Activated naive CD4-positive, alpha-beta T cell treated with anti-CD3 and anti-CD28 coated beads, Interleukin-2, amount 10 ng/mL, durations not matched to agents 5 hours and 36 hours (primary cell): ENCODE data around the gene AMACR. TPM values are rescaled to one million over a fixed set of nuclear protein-coding genes. Genes with fewer than 3 reads are reported as not detected.

Experiments
- total RNA-seq, 2 experiments: library from RNA; stranded (reverse); gene quantifications; one replicate each; pipeline ENCODE4 v1.2.3, GENCODE V29; 2021

The AMACR gene
- total RNA-seq, result 1 to 10 TPM; 6.0 to 6.7 TPM

DNA sequence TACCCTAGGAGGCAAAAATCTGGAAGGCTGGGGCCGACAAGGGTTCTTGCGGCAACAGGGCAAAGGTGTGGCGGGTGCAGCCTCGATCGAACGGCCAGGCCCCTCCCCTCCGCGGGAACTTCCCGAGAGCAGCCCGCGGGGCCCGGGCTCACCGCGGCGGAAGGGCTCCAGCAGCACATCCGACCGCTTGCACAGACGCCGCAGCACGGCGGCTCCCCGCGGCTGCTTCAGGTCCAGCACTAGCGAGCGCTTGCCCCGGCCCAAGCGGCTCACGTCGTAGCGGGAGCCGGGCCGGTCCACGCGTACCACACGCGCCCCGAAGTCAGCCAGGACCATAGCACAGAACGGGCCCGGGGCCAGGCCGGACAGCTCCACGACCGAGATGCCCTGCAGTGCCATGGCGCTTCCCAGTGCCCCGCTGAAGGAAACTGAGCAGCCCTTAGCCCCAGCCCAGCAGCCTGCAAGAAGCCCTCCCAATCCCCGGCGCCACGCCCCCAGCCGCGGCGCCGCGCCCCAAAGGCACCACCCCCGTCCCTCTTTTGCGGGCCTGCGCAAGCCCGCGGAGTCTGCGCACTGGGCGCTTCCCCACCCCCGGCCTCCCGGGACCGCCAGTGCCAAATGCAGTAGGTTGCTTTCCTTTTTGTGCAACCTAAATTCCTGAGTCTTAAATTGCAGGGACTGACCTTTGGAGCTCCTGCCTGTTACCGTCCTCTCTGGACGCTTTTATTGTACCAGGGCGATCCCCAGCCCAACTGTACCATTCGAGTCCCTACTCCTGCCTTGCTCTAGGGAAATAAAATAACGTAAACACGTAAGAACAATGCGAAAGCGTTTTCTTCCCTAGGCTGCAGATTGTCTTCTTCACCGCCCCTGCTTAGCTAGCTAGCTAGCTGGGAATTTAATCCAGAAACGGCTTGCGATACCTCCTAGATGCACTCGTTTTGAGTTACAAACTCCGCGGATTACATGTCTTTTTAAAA lies at the start of gene AMACR:
TSS of gene AMACR (minus strand) at position 430 of the 980 bp plus-strand sequence. CDS start at position 399, 31 bp downstream.

DNA sequence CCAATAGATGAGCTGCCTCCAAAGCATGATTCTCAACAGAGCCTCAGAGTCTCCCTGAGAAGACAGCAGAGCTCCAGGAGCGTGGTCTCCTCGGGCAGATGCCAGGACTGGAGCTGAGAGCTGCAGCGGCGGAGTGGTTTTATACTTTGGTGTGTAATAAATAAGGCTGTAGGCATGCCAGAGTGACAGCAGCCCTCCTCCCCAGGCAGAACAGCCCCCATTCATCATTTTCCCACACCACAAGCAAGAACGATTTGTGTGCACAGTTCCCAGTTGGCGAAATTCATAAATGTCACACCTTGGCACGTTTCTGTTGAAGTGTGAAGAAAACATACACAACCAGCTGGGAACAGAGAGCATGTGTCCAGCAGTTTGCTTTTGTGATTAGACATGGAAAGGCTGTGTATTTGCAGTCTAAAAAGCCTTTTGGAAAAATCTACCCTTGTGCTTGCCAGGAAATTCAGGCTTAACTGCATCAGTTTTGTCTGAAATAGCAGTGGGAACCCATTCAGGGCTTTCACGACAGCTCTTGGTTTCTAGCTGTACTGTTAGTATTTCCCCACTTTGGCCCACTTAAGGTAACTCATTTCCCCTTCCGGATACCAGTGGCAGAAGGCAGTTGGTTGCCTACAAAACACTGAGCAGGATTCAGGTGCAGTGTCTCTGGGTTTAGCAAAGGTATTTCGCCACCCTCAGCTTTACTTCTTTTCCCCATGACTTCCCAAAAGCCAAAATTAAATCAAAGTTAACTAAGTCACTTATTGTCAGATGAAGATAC lies 35.4 kb upstream of the AMACR start, which contains the start of gene C1QTNF3:
TSS of gene C1QTNF3 (minus strand) at position 115 of the 778 bp plus-strand sequence. CDS start at position 27, 88 bp downstream.

DNA sequence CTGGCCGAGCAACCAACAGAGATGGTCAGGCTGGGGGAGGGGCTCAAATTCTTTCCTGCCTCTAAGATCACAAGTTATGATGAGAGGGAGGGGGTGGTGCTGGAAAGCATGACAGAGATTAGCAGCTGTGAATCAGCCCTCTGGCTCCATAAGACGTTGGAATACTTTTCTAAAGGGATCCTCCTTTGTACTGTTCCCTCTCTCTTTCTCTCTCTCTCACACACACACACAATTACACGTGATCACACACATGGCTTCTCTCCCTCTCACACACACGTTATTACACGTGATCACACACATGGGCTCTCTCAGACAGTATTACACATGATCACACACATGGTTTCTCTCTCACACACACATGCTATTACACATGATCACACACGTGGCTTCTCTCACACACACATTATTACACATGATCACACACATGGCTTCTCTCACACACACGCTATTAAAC lies 23.2 kb downstream of the AMACR start, which contains the start of gene SLC45A2:
TSS of gene SLC45A2 (minus strand) at position 23 of the 454 bp plus-strand sequence. CDS start 110 bp downstream, outside the sequence.

DNA sequence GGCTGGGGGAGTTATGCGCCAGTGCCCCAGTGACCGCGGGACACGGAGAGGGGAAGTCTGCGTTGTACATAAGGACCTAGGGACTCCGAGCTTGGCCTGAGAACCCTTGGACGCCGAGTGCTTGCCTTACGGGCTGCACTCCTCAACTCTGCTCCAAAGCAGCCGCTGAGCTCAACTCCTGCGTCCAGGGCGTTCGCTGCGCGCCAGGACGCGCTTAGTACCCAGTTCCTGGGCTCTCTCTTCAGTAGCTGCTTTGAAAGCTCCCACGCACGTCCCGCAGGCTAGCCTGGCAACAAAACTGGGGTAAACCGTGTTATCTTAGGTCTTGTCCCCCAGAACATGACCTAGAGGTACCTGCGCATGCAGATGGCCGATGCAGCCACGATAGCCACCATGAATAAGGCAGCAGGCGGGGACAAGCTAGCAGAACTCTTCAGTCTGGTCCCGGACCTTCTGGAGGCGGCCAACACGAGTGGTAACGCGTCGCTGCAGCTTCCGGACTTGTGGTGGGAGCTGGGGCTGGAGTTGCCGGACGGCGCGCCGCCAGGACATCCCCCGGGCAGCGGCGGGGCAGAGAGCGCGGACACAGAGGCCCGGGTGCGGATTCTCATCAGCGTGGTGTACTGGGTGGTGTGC lies 71.4 kb downstream of the AMACR start, which contains the start of gene RXFP3:
TSS of gene RXFP3 (plus strand) at position 6 of the 636 bp plus-strand sequence. CDS start at position 361, 355 bp downstream.

Other genes with a start within 250 kb of the AMACR start
- gene ADAMTS12, start 116.1 kb downstream of the AMACR start, total RNA-seq, result not detected
- gene RXFP3, start 71.7 kb downstream of the AMACR start, total RNA-seq, result not detected
- not detected for gene SLC45A2, start 23.4 kb downstream of the AMACR start, total RNA-seq
- 1 to 10 TPM; 3.7 to 4.3 TPM for gene C1QTNF3, start 35.2 kb upstream of the AMACR start, total RNA-seq